GM18520 (cell line): ENCODE data around the gene PYGB.
"Not testable (repeated sequence)": the region's sequence is repeated elsewhere in the genome, so short reads cannot be mapped to it uniquely, and the experiment has no call there.

Source experiments
- ATAC-seq: cut with Tn5 transposase; IDR thresholded peaks from one replicate; pipeline ENCODE4 v1.9.1; 2021; ENCODE audit not compliant: unreplicated experiment

PYGB gene

GRCh38 chr20:25310268-25310920 is 62.5 kb downstream of the PYGB start:
- ATAC-seq: peak; percentile 90

GRCh38 chr20:25310921-25311728 is 63.2 kb downstream of the PYGB start:
- ATAC-seq: no peak

GRCh38 chr20:25312716-25313115 is 64.8 kb downstream of the PYGB start:
- ATAC-seq: not testable (repeated sequence)

GRCh38 chr20:25313593-25313992 is 65.7 kb downstream of the PYGB start:
- no peak for ATAC-seq

- ATAC-seq: no peak
These were observed 66.9 kb downstream of the PYGB start for GRCh38 chr20:25314497-25315417.

- ATAC-seq: no peak
These were observed 67.7 kb downstream of the PYGB start for GRCh38 chr20:25315418-25316210.

- ATAC-seq: no peak
These were observed 68.8 kb downstream of the PYGB start for GRCh38 chr20:25316506-25317190.

GRCh38 chr20:25317351-25318075 is 69.6 kb downstream of the PYGB start:
- no peak for ATAC-seq

GRCh38 chr20:25318471-25319240 is 70.8 kb downstream of the PYGB start:
- peak; percentile 91 for ATAC-seq

GRCh38 chr20:25319241-25320034 is 71.6 kb downstream of the PYGB start:
- no peak for ATAC-seq

GRCh38 chr20:25320035-25320800 is 72.3 kb downstream of the PYGB start:
- ATAC-seq: no peak

- ATAC-seq: no peak
These were observed 73.5 kb downstream of the PYGB start for GRCh38 chr20:25321262-25321831.

GRCh38 chr20:25321991-25322390 is 74.1 kb downstream of the PYGB start:
- no peak for ATAC-seq

- no peak for ATAC-seq
These were observed 75.8 kb downstream of the PYGB start for GRCh38 chr20:25323496-25324246.

GRCh38 chr20:25324412-25324811 is 76.5 kb downstream of the PYGB start:
- no peak for ATAC-seq

- no peak for ATAC-seq
These were observed 77.2 kb downstream of the PYGB start for GRCh38 chr20:25325073-25325472.
